GM21576 (cell line): ENCODE measurements around the gene TSSK3.
A peak's percentile ranks its signal among the peaks of the same experiment; 100 is the strongest.

Experiments used
- ATAC-seq: cut with Tn5 transposase; IDR thresholded peaks from one replicate; pipeline ENCODE4 v1.9.1; 2021; ENCODE audit warnings: mild to moderate bottlenecking, moderate library complexity; ENCODE audit not compliant: unreplicated experiment

The TSSK3 gene

DNA sequence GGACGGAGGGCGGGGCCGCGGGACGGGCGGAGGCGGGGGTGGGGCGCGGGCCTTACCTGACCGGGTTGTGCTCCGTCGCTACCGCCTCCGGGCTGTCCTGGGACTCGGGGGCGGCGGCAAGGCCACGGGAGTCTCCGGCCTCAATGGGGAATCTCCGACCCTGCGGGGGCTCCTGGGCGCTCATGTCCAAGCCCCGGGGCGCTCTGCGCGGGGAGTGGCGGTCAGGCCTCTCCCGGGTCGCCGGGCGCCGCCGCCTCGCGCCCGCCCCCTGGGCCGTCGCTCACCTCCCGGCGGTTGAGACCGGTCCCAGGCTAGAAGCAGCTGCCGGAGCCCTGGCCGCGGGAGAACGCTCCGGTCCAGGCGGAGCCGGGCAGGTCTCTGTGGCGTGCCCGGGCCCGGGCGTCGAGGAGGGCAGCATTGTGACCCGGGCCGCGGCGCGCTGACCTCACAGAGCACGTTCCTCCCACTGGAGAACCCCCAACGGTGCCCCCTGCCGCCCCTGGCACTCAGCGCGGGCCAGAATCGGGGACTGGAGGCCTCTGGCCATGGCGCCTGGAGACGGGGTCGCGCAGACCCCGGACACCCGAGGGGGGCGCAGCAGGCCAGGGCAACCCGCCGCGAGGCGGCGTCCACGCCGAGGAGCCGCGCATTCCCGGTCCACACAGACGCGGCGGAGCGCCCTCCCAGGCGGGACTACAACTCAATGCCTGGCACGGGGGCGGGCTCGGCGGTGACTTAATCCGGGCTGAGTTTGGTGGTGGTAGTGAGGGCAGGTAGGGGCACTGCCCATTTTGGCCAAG, 465 bp upstream of the TSSK3 start:
- ATAC-seq: no peak

DNA sequence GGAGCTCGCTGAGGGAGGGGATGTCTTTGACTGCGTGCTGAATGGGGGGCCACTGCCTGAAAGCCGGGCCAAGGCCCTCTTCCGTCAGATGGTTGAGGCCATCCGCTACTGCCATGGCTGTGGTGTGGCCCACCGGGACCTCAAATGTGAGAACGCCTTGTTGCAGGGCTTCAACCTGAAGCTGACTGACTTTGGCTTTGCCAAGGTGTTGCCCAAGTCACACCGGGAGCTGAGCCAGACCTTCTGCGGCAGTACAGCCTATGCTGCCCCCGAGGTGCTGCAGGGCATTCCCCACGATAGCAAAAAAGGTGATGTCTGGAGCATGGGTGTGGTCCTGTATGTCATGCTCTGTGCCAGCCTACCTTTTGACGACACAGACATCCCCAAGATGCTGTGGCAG, 1.4 kb downstream of the TSSK3 start:
- no peak for ATAC-seq

- no peak for ATAC-seq
These were observed 2.5 kb downstream of the TSSK3 start for GRCh38 chr1:32364836-32365235.

GRCh38 chr1:32365445-32365844, 3.1 kb downstream of the TSSK3 start:
- ATAC-seq: no peak

DNA sequence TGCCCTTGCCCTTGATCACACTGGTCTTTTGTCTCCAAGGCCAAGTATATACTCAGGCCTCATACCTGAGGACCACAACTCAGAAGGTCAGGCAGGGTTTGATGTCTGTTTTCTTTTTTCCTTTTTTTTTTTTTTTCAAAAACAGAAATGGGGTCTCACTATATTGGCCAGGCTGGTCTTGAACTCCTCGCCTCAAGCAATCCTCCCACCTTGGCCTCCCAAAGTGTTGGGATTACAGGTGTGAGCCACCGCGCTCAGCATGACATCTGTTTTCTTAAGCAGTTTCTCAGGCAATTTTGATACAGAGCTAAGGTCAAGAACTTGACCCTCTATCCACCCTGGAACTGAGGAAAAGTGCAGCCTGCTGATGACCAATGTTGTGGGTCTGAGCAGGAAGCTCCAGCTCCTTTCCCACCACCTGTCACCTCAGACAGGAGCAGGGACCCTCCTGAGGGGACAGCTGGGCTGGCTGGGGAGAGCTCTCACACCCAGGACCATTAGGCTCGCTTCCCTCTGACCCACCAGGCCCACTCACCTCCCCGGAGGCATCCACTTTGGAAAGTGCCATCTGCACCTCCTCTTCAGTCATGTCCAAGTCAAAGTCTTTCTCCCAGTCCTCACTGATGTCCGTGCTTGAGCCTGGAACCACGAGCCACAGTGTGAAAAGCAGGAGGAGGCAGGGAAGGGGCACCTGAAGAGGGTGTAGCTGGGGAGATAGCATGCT, 5.7 kb downstream of the TSSK3 start:
- ATAC-seq: no peak

DNA sequence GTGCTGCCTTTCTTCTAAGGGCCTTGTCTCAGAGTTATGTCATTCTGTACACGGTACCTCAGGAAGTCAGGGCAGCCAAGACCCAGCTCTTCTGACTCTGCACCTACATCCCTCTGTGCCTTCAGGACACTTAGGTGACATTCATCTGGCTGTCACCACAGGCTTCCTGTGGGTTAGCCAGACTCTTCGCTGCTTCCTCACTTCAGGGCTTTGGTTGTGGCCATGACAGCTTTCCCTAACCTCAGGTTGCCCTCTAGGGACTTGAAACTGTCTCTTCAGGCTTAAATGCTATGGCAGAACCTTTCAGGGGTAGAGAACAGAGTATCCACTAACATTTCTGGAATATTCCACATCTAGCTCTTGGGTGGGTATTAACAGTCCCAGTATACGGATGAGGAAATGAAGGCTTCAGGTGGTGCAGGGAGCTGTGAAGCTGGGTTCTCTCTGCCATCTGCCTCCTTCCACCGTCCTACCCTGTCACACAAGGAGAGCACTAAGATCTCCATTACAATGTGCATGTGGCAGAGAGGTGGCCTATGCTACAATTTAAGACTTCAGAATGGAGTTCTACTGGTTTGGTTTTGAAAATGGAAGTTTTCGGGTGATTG, 9.9 kb downstream of the TSSK3 start:
- no peak for ATAC-seq

DNA sequence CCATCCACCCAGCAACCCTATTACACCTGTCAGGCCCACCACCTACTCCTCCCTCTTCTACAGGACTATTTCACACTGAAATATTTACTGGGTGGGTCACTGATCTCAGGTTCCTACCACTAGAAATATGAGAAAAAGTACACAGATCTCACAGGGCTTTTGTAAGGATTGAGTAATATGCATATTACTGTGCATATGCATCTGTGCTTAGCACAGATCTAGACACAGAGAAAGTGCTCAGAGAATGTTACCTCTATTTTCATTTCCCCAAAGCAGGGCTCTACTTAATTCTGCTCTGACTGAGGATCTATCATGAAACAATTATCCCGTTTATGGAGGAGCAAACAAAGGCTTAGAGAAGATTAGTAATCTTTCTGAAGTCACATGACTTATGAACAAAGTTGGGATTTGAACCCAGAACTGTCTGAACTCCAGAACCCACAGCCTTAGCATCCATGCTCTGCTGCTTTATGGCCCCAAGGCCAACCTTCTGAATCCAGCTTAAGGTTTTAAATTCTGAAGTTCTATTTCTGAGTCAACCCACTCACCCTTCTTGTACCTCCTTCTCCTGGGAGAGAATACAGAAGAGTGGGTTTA, 11.8 kb downstream of the TSSK3 start:
- ATAC-seq: no peak

DNA sequence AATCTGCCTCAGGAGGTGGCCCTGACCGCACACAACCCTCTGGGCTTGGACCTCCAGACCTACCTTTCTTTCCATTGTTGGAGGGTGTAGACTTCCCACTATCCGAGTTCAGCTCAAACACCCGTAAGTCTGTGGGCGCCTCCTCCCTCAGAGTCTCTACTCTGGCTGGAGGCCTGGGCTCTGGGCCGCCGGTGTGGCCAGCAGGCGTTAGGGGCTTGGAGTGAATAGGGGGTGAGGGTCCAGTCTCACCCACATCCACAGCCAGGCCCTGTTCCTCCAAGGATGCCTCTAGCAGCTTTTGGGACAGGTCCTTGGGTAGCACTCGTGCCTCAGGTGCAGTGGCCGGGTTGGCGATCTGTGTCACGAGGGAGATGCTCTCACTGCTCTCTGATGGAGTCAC, 13.9 kb downstream of the TSSK3 start:
- no peak for ATAC-seq

- ATAC-seq: no peak
These were observed 15.3 kb downstream of the TSSK3 start for GRCh38 chr1:32377541-32378220.

- no peak for ATAC-seq
These were observed 17.7 kb downstream of the TSSK3 start for GRCh38 chr1:32380057-32380456.

DNA sequence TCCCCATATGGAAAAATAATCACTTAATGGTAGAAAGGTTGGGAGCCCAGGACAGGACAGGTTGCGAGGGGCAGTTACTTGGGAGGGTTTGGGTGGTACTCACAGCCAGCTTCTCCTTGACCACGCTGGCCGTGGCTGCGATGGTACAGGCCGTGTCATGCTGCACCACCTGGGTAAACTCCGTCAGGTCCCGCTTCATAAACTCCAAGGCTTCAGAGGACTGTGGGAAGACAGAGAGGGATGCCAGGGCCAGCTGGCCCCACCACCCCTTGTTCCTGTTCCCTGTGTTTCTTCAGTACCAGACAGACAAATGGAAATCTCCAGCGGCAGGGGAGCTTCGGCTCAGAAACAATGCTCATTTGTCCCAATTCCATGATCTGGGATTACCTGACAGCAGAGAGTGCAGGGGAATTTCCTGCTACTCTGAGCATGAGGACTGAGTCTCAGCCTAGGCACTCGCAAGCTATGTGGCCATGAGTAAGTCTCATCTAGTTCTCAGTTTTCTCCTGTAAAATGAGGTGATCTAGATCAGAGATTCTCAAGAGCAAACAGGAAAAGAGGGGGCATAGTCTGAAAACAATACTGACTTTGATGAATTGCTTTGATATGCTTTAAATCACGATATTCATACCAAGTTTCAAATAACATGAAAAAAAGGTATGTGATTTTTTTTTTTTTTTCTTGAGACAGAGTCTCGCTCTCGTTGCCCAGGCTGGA, 24.5 kb downstream of the TSSK3 start:
- no peak for ATAC-seq

DNA sequence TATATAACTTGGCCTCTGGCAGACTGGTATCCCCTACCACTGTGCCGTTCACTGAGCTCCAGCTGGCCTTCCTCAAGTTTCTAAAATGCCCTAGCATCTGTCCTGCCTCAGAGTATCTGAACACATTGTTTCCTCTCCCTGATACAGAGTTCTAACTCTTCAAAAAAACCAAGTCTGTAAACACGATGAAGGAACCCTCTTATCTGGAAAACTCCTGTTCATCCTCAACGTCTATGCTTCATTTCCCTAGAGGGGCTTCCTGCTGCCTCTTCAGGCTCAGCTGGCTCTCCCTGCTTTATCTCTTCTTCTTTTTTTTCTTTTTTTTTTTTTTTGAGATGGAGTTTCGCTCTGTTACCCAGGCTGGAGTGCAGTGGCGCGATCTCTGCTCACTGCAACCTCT, 26.3 kb downstream of the TSSK3 start:
- no peak for ATAC-seq

- no peak for ATAC-seq
These were observed 28.8 kb downstream of the TSSK3 start for GRCh38 chr1:32390904-32391870.

DNA sequence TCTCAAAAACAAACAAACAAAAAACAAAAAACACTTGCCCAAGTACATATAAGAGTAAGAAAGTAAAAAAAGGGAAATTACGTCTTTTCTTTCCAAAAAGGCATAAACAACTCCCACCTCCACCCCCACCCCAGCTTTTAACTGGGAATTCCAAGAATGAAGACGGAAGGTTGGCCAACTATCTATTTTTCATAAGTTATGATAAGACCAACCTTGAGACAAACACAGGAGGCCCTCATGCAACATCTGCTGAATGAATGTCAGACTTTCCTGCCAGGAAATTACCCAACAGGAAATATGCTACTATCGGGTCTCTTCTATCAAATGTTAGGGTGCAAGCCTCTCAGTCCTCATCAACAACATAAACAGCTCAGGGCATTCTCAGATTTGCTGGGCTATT, 30.0 kb downstream of the TSSK3 start:
- ATAC-seq: no peak

DNA sequence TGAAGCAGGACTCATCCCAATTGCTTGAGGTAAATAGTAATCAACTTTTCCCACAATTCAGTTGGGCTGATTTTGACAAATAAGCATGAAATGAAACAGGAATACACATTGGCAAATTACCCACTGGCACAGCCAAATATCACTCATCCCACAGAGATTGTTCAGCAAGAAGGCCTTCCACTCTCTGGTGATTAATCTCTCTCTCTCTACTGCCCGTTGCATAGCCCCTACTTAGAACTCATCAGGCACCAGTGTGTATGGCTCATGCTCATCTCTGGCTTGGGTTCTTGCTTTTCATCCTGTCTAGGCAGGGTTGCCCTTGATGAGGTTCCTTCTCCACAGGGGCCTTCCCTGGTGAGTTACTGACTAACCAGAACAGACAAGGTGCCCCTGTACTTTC, 30.8 kb downstream of the TSSK3 start:
- ATAC-seq: no peak

DNA sequence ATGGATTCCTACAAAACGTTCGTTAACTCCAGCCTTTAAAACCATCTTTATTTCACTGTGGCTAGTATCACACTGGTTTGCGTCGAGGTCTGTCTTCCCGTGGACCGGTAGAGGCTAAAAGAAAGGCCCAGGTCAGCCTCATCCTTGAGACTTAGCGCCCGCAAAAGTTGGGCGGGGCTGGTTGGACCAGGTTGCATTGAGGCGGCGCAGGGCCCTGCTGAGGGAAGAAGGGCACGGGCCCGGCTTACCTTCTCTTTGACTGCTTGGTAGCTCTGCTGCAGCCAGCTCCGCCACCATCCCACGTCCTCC, 31.4 kb downstream of the TSSK3 start:
- peak; percentile 6 for ATAC-seq

DNA sequence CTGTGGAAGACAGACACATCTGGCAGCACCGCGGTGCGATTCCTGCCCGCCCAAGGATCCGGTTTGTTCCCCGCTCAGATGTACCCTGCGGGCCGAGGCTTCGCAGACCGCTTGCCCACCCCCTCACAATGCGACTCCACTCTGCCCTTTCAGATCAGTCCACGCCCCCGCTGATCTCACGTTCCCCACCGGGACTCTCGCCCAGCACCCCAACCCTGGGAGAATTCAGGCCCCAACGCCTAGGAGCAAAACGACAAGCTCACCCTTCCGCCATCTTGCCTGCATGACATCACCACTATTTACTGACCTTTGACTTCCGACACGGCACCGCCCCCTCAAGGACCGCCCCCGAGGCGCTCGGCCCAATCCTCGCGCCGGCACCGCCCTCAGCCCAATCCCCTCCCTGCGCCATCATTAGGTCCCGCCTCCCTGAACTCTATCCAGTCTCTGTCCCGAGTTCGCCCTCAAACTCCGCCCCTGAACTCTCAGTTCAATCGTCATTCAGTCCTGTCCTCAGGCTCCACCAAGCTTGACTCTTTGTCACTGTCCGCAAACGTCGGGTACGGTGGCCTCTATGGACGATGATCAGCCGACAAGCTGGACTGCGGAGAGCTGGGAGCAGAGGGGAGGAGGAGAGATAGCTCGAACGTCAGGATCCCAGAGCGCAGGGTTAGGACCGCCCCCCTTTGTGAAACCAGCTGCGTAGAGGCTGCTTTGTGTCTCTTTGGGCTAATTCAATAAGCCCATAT, 32.0 kb downstream of the TSSK3 start, which contains the start of gene BSDC1:
Gene BSDC1 (minus strand): TSS at position 301 of the 749 bp plus-strand sequence. CDS start 27 bp downstream, at position 274.
- ATAC-seq: peak; percentile 96

- no peak for ATAC-seq
These were observed 32.6 kb downstream of the TSSK3 start for GRCh38 chr1:32394890-32395432.
